NCI-H2196 treated with DMSO at 0.1 percent for 48 hours (cell line): ENCODE results near the gene CCDC63.
"Not testable (repeated sequence)": the region's sequence is repeated elsewhere in the genome, so short reads cannot be mapped to it uniquely, and the experiment has no call there.

Experiments
- DNase-seq: peaks from one replicate; lab custom pipeline; 2025; ENCODE audit not compliant: unreplicated experiment; lab: John Stamatoyannopoulos, UW

CCDC63 gene

GRCh38 chr12:110844131-110844530 lies 2.7 kb upstream of the CCDC63 start:
- DNase-seq = no peak

- DNase-seq = peak; percentile 20
Measured at GRCh38 chr12:110844551-110845338, 2.0 kb upstream of the CCDC63 start.

- DNase-seq = no peak
Measured at GRCh38 chr12:110845339-110845682, 1.5 kb upstream of the CCDC63 start.

GRCh38 chr12:110848314-110848923 lies 1.6 kb downstream of the CCDC63 start:
- DNase-seq = no peak

- no peak for DNase-seq
Measured at GRCh38 chr12:110849221-110849620, 2.4 kb downstream of the CCDC63 start.

GRCh38 chr12:110849748-110850403 lies 3.1 kb downstream of the CCDC63 start:
- no peak for DNase-seq

- no peak for DNase-seq
Measured at GRCh38 chr12:110850762-110851161, 4.0 kb downstream of the CCDC63 start.

GRCh38 chr12:110853836-110854235 lies 7.0 kb downstream of the CCDC63 start:
- DNase-seq = no peak

- DNase-seq = no peak
Measured at GRCh38 chr12:110856542-110856941, 9.8 kb downstream of the CCDC63 start.

- no peak for DNase-seq
Measured at GRCh38 chr12:110857528-110857927, 10.7 kb downstream of the CCDC63 start.

- DNase-seq = not testable (repeated sequence)
Measured at GRCh38 chr12:110857954-110858353, 11.2 kb downstream of the CCDC63 start.

GRCh38 chr12:110858848-110859247 lies 12.1 kb downstream of the CCDC63 start:
- DNase-seq = no peak

GRCh38 chr12:110860833-110861296 lies 14.1 kb downstream of the CCDC63 start:
- DNase-seq = no peak

- no peak for DNase-seq
Measured at GRCh38 chr12:110861729-110862128, 14.9 kb downstream of the CCDC63 start.

GRCh38 chr12:110862329-110862728 lies 15.5 kb downstream of the CCDC63 start:
- no peak for DNase-seq

- DNase-seq = no peak
Measured at GRCh38 chr12:110863161-110863560, 16.4 kb downstream of the CCDC63 start.

GRCh38 chr12:110865521-110865920 lies 18.7 kb downstream of the CCDC63 start:
- no peak for DNase-seq

- no peak for DNase-seq
Measured at GRCh38 chr12:110869026-110869425, 22.2 kb downstream of the CCDC63 start.

- no peak for DNase-seq
Measured at GRCh38 chr12:110869803-110870202, 23.0 kb downstream of the CCDC63 start.

GRCh38 chr12:110872100-110872499 lies 25.3 kb downstream of the CCDC63 start:
- no peak for DNase-seq

GRCh38 chr12:110874351-110874750 lies 27.6 kb downstream of the CCDC63 start:
- no peak for DNase-seq

GRCh38 chr12:110874781-110875180 lies 28.0 kb downstream of the CCDC63 start:
- DNase-seq = no peak
